G401 (cell line): ENCODE results near the gene NSG2. TPM values are rescaled to one million over a fixed set of nuclear protein-coding genes. Genes with fewer than 3 reads are reported as not detected.
"Not testable (repeated sequence)": the region's sequence is repeated elsewhere in the genome, so short reads cannot be mapped to it uniquely, and the experiment has no call there.

Experiments used
- DNase-seq: peaks from one replicate; pipeline ENCODE4 v3.0.0-alpha.2; 2015; ENCODE audit warnings: low spot score
- in situ Hi-C: cut with HindIII; loops from 2 replicates; pipeline ENCODE4 v1.10.0; 2016; ENCODE audit warnings: low sequenced_read_pairs, mixed read lengths
- total RNA-seq: library from RNA; depleted of rRNA; stranded (reverse); fragments of >200 nt; shearing (Covaris generic); gene quantifications from 2 replicates; pipeline ENCODE4 v1.2.3, GENCODE V29; 2014

NSG2 gene
- total RNA-seq, 1 experiment from 2014 or later = 0.85 TPM

- no peak for DNase-seq
- in situ Hi-C loops = no loop called here
Observed at GRCh38 chr5:174096619-174097018, 51.1 kb downstream of the NSG2 start.

- DNase-seq = no peak
Observed at GRCh38 chr5:174097486-174098185, 52.1 kb downstream of the NSG2 start.

GRCh38 chr5:174098694-174099093 lies 53.2 kb downstream of the NSG2 start:
- no peak for DNase-seq
- in situ Hi-C loops = no loop called here

More at GRCh38 chr5:174097486-174098185, 52.1 kb downstream of the NSG2 start:
- in situ Hi-C loops = no loop called here

DNA sequence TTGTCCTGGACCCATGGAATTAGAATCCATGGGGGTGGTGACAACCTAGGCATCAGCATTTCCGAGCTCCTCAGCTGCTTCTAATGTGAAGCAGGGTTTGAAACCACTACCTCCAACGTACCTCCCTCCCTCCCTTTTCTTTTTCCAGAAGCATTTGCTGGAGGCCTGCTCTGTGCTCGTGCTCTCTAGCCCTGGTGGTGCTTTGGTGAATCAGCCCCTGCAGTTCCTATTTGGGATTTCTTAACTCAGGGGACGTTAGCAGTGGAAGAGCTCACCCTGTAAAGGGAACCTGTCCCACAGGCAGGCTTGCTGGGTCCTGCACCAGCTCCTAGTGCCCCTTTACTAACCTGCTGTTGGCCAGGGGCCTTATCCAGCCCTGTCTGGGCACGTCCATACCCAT lies 55.0 kb downstream of the NSG2 start:
- in situ Hi-C loops = no loop called here

DNA sequence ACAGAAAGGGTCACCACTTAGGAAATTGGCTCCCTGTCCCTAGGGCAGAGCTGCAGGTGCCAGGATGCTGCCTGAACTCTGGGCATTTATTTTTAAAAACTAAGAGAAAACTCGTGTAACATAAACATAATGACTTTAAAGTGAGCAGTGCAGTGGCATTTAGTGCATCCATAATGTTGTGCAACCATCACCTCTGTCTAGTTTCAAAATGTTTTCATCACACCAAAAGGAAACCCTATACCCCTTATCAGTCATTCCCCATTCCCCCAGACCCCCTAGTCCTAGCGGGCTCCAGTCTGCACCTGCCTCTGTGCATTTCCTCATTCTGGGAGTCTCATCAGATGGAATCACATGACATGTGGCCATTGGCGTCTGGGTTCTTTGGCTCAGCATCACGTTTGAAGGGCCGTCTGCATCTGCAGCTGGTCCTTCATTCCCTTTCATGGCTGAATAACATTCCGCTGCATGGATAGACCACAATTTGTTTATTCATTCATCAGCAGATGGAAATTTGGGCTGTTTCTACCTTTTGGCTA lies 55.8 kb downstream of the NSG2 start:
- in situ Hi-C loops = no loop called here
- DNase-seq = no peak

More for the DNA sequence above, 55.0 kb downstream of the NSG2 start:
- no peak for DNase-seq

- DNase-seq, in situ Hi-C loops: not testable (repeated sequence)
Observed at GRCh38 chr5:174102574-174102973, 57.1 kb downstream of the NSG2 start.

DNA sequence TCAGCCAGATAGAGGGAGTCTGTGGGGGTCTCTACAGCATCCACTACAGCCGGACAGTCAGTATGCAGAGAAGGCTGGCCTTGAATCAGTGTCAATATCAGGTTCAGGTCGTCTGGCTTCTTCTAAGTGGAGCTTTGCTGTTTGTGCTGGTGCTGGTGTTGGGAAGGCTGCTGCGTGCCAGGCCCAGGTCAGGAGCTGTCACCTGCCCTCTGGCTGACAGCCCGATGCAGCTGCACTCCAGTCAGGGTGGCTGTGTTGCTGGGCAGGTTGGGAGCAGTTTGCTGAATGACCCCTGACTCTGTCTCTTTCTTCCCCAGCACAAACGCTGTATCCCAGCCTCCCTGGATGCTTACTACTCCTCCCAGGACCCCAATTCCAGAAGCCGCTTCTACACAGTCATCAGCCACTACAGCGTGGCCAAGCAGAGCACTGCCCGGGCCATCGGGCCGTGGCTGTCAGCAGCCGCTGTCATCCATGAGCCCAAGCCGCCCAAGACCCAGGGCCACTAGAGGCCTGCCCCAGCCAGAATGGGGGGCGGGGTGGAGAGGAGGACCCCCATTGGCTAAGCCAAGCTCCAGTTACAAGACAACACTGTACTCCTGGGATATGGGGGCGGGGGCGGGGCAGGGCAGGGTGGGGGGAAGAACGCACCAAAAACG lies 61.6 kb downstream of the NSG2 start:
- DNase-seq = no peak
- in situ Hi-C loops = no loop called here

- in situ Hi-C loops = no loop called here
- no peak for DNase-seq
Observed at GRCh38 chr5:174108745-174109144, 63.2 kb downstream of the NSG2 start.

DNA sequence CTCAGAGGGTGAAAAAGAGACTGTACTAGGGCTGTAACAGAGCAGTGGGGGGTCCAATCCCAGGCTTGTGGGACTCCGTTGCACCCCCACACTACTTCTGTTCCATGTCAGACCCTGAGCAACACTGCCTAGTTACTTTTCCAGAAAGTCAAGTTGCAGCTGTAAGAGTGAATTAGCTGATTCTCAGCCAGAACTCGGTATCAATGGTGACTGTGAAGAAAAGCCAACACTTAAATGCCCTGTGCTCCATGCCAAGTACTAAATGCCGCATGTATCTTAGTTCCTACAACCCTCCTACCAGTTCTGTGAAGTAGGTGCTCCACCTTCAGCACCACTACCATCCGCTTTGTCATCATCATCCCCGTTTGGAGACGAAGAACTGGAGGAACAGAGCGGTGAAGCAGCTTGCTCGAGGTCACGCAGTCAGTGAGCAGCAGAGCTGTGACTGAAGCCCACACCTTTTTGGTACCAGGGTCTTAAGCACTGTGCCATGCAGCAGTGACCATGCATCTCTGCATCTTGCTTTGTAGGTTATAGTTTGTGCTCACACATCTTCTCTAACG lies 64.3 kb downstream of the NSG2 start:
- in situ Hi-C loops = no loop called here
- DNase-seq = no peak

- DNase-seq = no peak
Observed at GRCh38 chr5:174110310-174110709, 64.8 kb downstream of the NSG2 start.

GRCh38 chr5:174111287-174111973 lies 65.9 kb downstream of the NSG2 start:
- DNase-seq = peak; percentile 29
- in situ Hi-C loops = no loop called here

More at GRCh38 chr5:174110310-174110709, 64.8 kb downstream of the NSG2 start:
- in situ Hi-C loops = no loop called here

- in situ Hi-C loops = no loop called here
- DNase-seq = no peak
Observed at GRCh38 chr5:174115226-174115625, 69.7 kb downstream of the NSG2 start.

DNA sequence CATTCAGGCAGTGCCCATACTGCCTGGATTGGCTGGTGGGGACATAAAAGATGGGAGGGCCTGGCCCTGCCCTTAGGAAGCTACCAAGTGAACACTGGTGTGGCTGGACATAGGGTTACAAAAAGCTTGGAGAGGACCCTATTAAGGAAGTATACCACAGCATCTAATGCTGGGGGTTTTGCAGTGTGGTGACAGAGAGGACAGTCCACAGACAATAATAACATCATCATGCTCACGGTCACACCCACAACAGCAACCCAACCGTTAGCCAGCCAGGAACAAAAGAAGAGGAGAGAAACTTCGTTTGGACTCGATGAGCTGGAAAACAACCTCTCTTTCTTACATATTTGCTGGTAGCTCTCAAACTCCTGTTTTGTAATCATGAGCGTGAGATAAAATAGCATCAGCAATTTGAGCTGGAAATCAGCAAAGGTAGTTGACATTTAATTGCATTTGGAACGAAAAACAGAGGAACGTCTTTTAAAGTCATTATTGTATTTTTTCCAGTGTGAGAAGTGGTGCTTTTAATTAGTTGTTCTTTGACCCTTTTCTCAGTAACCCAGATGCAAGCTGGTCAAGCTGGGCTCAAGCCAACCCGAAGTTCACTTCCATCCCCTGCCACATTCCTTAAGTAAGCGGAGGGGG lies 73.4 kb downstream of the NSG2 start:
- no peak for DNase-seq
- in situ Hi-C loops = no loop called here

DNA sequence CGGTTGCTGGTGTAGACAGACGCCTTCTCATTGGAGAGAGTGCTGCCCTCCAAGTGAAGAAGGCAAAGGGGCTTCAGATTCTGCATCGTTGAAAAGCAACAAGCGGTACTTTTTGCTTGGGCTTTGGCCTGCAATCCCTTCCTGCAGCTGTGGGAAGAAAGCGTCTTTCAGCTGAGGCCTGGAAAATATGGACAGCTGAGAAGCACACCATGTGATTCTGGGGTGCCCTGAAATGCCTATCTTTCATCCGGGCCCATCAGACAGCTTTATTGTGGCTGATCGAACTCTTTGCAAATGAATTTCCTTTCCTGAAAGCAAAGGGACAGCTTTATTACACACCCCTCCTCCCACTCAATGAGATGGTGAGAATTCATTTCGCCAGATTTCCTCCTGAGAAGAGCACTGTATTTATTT lies 74.0 kb downstream of the NSG2 start:
- in situ Hi-C loops = no loop called here

DNA sequence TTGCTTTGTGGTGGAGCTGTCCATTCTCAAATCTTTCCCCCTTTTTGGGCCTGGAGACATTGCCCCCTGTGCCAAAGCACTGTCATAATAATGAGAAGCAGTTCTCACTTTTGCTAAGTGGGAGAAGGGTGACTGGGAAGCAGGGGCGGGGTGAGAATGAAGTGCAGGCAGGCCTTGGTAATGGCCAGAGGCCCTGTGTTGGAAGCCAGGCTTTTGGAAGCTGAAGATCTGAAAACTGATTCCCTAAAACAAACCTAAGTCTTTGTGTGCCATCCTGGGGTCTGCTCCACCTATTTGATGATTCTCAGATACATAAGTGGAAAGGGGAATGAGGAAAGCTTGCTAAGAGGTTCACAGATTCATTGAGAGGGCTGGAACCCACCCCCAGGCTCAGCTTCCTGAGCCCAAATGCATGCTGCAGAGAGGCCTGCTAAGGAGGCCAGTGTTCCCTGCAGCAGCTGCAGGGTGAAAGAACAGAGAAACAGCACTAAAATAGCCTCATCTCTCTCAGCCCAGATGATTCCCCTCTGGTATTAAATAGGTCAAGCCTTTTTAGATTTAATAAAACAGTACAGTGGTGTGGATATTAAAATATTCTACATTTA lies 75.0 kb downstream of the NSG2 start:
- no peak for DNase-seq
- in situ Hi-C loops = no loop called here

More for the DNA sequence above, 74.0 kb downstream of the NSG2 start:
- DNase-seq = no peak

GRCh38 chr5:174134545-174134944 lies 89.0 kb downstream of the NSG2 start:
- in situ Hi-C loops = no loop called here

GRCh38 chr5:174139623-174140022 lies 94.1 kb downstream of the NSG2 start:
- in situ Hi-C loops = no loop called here
- peak; percentile 61 for DNase-seq

More at GRCh38 chr5:174134545-174134944, 89.0 kb downstream of the NSG2 start:
- no peak for DNase-seq

GRCh38 chr5:174140452-174141020 lies 95.0 kb downstream of the NSG2 start:
- no peak for DNase-seq
- in situ Hi-C loops = no loop called here
